GM21528 (cell line): ENCODE measurements around the gene MS4A6E.
A peak's percentile ranks its signal among the peaks of the same experiment; 100 is the strongest.

Experiments used
- ATAC-seq: cut with Tn5 transposase; IDR thresholded peaks from one replicate; pipeline ENCODE4 v1.9.1; 2021; ENCODE audit warnings: mild to moderate bottlenecking, moderate library complexity; ENCODE audit not compliant: unreplicated experiment, low FRiP score

MS4A6E gene

DNA sequence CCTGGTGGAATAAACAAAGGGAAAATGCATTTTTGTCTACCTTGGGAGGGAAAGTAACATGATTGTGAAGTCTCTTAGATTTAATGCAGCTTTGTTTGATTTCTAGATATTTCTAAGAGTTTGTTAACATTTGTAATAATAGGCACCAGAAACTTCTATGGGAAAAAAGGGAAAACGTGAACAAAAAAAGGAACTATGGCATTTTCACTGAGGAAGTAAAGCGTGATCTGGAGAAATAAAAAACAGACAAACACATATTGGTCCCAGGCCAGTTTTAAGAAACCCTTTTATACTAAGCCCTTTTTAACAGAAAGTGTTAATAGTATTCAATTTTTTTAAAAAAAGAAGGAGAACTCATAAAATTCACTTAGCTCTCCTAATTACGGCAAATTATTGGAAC lies 44.3 kb downstream of the MS4A6E start:
- no peak for ATAC-seq

DNA sequence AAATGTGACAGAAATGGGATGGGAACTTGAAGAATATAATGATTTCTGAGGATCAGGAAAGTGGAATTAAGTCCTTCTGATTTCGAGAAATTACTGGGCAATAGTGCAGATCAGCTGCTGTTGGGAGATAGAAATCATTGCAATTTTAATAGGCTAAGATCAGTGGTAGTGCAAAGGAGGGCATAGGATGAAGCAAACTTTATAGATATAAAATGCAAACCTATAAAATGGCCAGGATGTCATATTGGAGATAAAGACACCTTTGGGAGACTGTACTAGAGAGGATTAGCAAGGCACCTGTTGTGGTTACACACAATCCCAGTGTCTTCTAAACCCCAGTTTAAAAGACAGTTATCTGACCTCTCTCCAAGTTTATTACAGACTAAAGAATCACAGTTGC lies 44.8 kb downstream of the MS4A6E start:
- no peak for ATAC-seq

DNA sequence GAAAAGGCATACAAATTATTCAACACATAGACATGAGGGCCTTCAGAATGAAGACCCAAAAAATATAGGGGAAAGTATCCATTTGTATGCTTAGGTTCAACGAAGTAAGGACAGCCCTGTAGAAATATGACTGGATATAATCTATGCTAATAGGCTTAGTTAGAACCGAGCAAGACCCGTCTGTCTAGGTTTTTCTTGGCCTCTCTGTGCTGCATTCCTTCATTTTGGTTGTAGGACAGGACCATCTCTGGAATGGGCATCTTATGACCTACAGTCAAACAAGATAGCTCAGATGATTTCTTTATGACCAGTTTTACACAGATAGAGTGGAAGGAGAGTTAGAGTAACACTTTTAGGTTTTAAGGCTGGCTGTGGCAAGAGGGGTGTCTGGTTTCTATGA lies 45.7 kb downstream of the MS4A6E start:
- no peak for ATAC-seq

DNA sequence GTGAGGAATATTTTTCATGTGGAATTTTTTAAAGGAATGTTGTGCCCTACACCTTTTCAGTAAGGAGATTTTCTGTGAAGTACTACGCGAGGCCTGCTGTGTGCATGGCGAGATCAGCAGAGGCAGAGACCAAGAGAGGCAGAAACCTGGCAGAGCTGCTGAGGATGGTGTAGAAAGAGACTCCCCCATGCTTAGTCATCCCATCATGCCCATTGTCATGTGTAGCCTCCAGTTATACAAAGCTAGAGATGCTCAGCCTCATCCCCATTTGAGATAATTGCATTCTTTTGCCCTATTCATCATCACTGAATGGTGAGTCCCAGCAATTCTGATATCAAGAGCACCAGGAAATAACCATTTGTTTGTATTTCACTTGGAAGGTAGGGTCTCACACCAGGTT lies 48.3 kb downstream of the MS4A6E start:
- ATAC-seq: no peak

DNA sequence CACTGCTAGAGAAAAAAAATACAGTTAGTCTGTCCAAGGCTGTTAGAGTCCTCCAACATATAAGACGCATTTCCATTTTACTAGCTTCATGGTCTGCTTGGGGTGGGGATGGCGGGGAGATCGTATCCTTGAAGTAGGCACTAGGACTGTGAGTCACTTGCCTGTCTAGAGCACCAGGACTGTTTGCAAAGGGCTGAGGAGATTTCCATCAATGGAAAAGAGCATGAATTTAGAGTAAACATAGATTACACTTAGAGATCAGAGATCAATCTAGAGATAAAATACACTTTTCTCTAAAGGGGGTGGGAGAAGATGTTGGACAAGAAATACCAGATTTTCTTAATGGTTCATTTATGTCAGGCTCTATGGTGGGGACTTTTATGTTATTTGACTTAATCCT lies 49.5 kb downstream of the MS4A6E start:
- no peak for ATAC-seq

DNA sequence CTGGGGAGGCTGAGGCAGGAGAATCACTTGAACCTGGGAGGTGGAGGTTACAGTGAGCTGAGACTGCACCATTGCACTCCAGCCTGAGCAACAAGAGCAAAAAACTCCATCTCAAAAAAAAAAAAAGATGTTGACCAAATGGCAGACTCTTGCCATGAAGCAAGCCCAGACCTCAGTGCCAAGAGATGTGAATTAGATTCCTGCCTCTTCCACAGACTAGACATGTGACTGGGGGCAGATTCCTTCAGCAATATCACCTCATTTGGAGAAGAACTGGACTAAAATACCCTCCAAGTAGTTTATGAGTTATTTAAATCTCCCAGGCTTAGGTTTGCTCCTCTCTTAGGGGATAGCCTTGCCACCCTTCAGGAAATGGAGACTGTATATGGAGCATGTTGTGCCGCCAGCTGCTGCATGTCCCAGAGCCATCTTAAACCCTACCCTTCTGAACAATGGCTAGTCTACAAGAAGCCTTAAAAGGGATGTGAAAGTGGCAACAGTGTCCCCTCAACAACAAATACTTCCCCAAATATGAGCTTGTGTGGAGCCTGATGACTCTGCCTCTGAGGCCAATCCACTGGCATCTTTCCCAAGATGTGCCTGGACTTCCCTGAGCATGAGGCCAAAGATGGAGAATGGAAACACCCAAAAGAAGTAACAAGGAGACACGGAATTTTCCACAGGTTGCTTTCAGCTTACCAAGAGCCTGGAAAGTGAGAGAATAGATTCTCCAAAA lies 50.5 kb downstream of the MS4A6E start:
- ATAC-seq: no peak

DNA sequence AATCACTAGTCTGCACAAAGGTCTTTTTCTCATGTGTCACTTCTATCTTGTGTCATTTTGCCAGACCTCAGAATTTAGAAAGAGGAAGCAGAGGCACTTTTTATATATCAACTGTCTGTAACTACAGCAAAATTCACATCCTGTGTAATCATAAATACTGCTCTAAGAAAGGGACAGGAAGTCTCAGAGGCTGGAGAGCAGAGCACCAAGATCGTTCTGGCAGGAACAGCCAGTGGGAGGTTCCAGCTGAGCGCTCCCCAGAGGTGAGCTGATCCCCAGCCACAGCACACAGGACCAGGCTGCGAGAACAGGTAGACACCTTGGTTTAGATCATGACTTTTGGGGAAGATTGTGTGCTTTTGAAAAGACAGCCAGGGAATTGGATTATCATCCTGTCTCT lies 51.3 kb downstream of the MS4A6E start, which contains the start of gene MS4A7:
Gene MS4A7 (plus strand): TSS at position 179 of the 400 bp plus-strand sequence. CDS start 4,610 bp downstream, outside the sequence.
- peak; percentile 84 for ATAC-seq

DNA sequence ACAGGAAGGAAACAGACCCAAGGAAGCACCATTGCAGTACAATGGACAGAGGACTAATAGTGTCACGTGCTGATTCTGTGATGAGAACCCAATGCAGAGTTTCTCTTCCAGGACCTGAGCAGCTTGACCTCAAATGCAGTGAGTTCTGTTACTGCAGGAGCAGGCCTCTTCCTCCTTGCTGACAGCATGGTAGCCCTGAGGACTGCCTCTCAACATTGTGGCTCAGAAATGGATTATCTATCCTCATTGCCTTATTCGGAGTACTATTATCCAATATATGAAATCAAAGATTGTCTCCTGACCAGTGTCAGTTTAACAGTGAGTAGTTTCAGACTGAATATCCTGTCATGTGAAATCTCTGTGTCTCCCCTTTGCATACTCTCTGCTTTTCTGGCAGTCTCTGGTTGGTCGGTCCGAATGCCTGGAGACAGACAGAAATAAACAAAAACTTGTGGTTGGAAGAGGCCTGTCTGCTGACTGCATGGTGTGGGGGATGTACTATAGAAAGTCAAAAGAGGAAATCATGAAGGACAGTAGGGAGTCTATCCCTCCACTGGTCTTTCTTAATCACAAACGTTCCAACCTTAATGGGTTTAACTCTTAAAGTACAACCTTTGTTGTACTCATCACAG lies 62.3 kb downstream of the MS4A6E start:
- peak; percentile 90 for ATAC-seq

DNA sequence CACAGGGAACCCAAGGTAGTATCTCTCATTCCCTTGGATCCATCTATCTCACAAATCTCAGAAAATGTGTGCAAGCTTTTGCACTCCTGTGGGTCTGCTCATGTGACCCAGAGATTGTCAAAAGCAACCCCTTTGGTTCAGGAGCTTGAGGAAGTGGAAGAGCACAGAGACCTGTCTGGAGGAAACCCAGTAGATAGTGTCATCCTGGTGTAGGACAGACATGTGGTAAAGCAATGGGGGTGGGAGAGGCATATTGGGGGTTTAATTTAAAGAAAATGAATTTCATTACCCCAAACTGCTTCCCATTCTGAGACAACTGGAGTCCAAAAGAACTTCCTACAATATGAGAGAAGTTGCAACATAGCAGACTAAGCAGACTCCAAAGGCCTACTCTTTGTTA lies 63.4 kb downstream of the MS4A6E start:
- no peak for ATAC-seq
